HCT116 (cell line): Measurements from ENCODE around the gene PEDS1.

Experiments
- CBX3 ChIP-seq: IDR thresholded peaks from 2 replicates; pipeline ENCODE4 v1.6.1; 2012; ENCODE audit warnings: low read depth
- CEBPB ChIP-seq: IDR thresholded peaks from 2 replicates; pipeline ENCODE4 v1.6.1; 2012; ENCODE audit warnings: low read depth
- EGR1 ChIP-seq: IDR thresholded peaks from 2 replicates; pipeline ENCODE4 v1.6.1; 2012; ENCODE audit warnings: low read depth
- ELF1 ChIP-seq: IDR thresholded peaks from 2 replicates; pipeline ENCODE4 v1.6.1; 2012; ENCODE audit warnings: low read depth, borderline replicate concordance
- EZH2 ChIP-seq: fragments of 200-600 bp; sonication (generic); IDR thresholded peaks from 2 replicates; pipeline ENCODE4 v1.6.1; 2017; ENCODE audit warnings: antibody characterized with exemption, mixed run types
- EZH2phosphoT487 ChIP-seq: fragments of 200-600 bp; IDR thresholded peaks from 2 replicates; pipeline ENCODE4 v1.6.1; 2018; ENCODE audit warnings: antibody characterized with exemption, borderline replicate concordance
- POLR2A ChIP-seq: IDR thresholded peaks from 2 replicates; pipeline ENCODE4 v1.7.0; 2011; ENCODE audit warnings: borderline replicate concordance; ENCODE audit not compliant: insufficient read depth, insufficient read length; ENCODE audit errors: extremely low read depth
- POLR2AphosphoS5 ChIP-seq: IDR thresholded peaks from 2 replicates; pipeline ENCODE4 v1.6.1; 2011; ENCODE audit warnings: mild to moderate bottlenecking, low read depth, low read length, moderate library complexity
- RAD21 ChIP-seq: IDR thresholded peaks from 2 replicates; pipeline ENCODE4 v1.6.1; 2012; ENCODE audit warnings: low read depth, mild to moderate bottlenecking
- SIN3A ChIP-seq: IDR thresholded peaks from 2 replicates; pipeline ENCODE4 v1.6.1; 2012; ENCODE audit warnings: low read depth
- ZFX ChIP-seq: fragments of 450-650 bp; IDR thresholded peaks from 2 replicates; pipeline ENCODE4 v1.6.1; 2017
- ZNF274 ChIP-seq: fragments of 200-500 bp; sonication (Bioruptor generic); IDR thresholded peaks from 2 replicates; pipeline ENCODE4 v1.6.1; 2014; ENCODE audit warnings: mild to moderate bottlenecking, low read depth, low read length, inconsistent platforms
- TF ChIP-seq, protein P1 (sequence below), 3 experiments: fragments of 200-600 bp in 1 of 3; sonication (generic) in 1 of 3; IDR thresholded peaks in 2 of 3; conservative IDR thresholded peaks in 1 of 3; 2 replicates each; pipeline ENCODE4 v1.5.1; 2012 to 2017; ENCODE audit warnings: low read depth in 2 of 3, low read length in 2 of 3, antibody characterized with exemption in 1 of 3, borderline replicate concordance in 1 of 3, control low read depth in 1 of 3, mild to moderate bottlenecking in 1 of 3, mixed read lengths in 1 of 3, mixed run types in 1 of 3, moderate library complexity in 1 of 3; ENCODE audit not compliant: insufficient read depth in 1 of 3
- TF ChIP-seq, protein P2 (sequence below): IDR thresholded peaks from 2 replicates; pipeline ENCODE4 v1.6.1; 2012

DNA sequence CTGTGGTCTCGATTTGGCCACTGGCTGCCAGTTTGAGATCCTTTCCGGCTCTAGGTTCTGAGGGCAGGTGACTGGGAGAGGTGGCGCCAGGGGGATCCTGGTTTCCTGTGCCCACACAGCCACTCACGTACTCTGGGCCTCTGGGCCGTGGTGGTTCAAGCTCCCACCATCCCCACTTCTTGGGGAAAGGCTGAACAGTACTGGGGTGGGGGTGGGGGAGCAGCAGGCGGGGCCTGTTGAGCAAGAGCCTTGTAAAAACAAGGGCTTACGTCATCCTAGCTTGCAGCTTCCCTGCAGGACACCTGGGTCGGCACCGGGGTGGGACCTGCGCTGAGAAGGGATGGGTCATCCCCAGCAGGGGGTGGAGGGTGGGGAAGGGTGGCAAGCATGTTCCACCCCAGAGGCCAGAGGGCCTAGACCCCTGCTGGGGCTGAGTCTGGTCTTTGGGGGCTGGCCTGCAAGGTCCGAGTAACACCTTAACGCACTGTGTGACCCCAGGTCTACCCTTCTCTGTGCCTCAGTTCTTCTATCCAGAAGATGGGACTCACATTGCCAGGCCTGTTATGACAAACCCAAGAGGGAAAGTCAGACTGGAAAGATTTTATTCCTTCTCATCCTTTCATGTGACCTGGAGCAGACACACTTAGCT lies 34.0 kb upstream of the PEDS1 start:
- TF ChIP-seq CBX3 (no peak), EZH2phosphoT487 (no peak), ZFX (no peak), POLR2AphosphoS5 (no peak), RAD21 (no peak), EZH2 (no peak), POLR2A (no peak), ZNF274 (no peak), CEBPB (no peak), EGR1 (no peak), ELF1 (no peak), SIN3A (no peak)
- TF ChIP-seq, protein P1, sequence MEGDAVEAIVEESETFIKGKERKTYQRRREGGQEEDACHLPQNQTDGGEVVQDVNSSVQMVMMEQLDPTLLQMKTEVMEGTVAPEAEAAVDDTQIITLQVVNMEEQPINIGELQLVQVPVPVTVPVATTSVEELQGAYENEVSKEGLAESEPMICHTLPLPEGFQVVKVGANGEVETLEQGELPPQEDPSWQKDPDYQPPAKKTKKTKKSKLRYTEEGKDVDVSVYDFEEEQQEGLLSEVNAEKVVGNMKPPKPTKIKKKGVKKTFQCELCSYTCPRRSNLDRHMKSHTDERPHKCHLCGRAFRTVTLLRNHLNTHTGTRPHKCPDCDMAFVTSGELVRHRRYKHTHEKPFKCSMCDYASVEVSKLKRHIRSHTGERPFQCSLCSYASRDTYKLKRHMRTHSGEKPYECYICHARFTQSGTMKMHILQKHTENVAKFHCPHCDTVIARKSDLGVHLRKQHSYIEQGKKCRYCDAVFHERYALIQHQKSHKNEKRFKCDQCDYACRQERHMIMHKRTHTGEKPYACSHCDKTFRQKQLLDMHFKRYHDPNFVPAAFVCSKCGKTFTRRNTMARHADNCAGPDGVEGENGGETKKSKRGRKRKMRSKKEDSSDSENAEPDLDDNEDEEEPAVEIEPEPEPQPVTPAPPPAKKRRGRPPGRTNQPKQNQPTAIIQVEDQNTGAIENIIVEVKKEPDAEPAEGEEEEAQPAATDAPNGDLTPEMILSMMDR (IDR thresholded peaks at IDR 0.05 in 2 of 3, conservative IDR thresholded peaks at IDR 0.05 in 1 of 3; ENCODE audit: borderline replicate concordance in 1 of 3, insufficient read depth in 1 of 3, low read depth in 2 of 3, low read length in 2 of 3): no peak
- TF ChIP-seq, protein P2, sequence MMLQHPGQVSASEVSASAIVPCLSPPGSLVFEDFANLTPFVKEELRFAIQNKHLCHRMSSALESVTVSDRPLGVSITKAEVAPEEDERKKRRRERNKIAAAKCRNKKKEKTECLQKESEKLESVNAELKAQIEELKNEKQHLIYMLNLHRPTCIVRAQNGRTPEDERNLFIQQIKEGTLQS: no peak
